ACC112 (cell line): ENCODE data around the gene USP31.
"Not testable (repeated sequence)": the region's sequence is repeated elsewhere in the genome, so short reads cannot be mapped to it uniquely, and the experiment has no call there.

Experiments used
- H2AFZ ChIP-seq: fragments of 200-600 bp; sonication (generic); one replicate; pipeline ENCODE4 v1.6.0; 2017; ENCODE audit warnings: antibody characterized with exemption, low read length; ENCODE audit not compliant: unreplicated experiment
- H3K27ac ChIP-seq: fragments of 200-600 bp; sonication (generic); 2 replicates; pipeline ENCODE4 v1.5.1; 2014; ENCODE audit warnings: low read depth, mild to moderate bottlenecking, antibody characterized with exemption, low read length, moderate library complexity
- H3K27me3 ChIP-seq: fragments of 200-600 bp; sonication (generic); 2 replicates; pipeline ENCODE4 v1.6.1; 2014; ENCODE audit warnings: mild to moderate bottlenecking, antibody characterized with exemption, low read length, moderate library complexity, mixed read lengths; ENCODE audit not compliant: insufficient read depth
- H3K36me3 ChIP-seq: fragments of 200-600 bp; sonication (generic); 2 replicates; pipeline ENCODE4 v1.6.1; 2016; ENCODE audit warnings: mild to moderate bottlenecking, antibody characterized with exemption, low read length, moderate library complexity, mixed read lengths; ENCODE audit not compliant: insufficient read depth
- H3K4me1 ChIP-seq: fragments of 200-600 bp; sonication (generic); one replicate; pipeline ENCODE4 v1.6.1; 2016; ENCODE audit warnings: low read length, mixed read lengths; ENCODE audit not compliant: insufficient read depth, unreplicated experiment, control insufficient read depth
- H3K4me3 ChIP-seq: fragments of 200-600 bp; sonication (generic); 2 replicates; pipeline ENCODE4 v1.5.1; 2014; ENCODE audit warnings: mild to moderate bottlenecking, low read depth, low read length
- H3K79me2 ChIP-seq: fragments of 200-600 bp; sonication (generic); one replicate; pipeline ENCODE4 v1.6.0; 2016; ENCODE audit warnings: low read length; ENCODE audit not compliant: control insufficient read depth, unreplicated experiment, insufficient read depth

USP31 gene

DNA sequence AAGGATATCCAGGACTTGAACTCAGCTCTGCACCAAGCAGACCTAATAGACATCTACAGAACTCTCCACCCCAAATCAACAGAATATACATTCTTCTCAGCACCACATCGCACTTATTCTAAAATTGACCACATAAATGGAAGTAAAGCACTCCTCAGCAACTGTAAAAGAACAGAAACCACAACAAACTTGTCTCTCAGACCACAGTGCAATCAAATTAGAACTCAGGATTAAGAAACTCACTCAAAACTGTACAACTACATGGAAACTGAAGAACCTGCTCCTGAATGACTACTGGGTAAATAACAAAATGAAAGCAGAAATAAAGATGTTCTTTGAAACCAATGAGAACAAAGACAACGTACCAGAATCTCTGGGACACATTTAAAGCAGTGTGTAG, 52.8 kb downstream of the USP31 start:
- H3K4me1 ChIP-seq, H3K27me3 ChIP-seq, H3K27ac ChIP-seq, H2AFZ ChIP-seq, H3K4me3 ChIP-seq: not testable (repeated sequence)
- Histone ChIP-seq H3K36me3 (peaks cover 13% of the 10 kb centered on the region; the same call in 1 of the 2 replicates), H3K79me2 (peaks cover 13% of the 10 kb centered on the region)

DNA sequence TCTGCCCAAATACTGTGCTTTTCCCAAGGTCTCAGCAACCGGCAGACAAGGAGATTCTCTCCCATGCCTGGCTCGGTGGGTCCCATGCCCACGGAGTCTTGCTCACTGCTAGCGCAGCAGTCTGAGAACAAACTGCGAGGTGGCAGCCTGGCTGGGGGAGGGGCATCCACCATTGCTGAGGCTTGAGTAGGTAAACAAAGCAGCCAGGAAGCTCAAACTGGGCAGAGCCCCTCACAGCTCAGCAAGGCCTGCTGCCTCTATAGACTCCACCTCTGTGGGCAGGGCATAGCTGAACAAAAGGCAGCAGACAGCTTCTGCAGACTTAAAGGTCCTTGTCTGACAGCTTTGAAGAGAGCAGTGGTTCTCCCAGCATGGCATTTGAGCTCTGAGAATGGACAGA, 55.1 kb downstream of the USP31 start:
- H3K36me3 ChIP-seq, H3K27ac ChIP-seq, H3K4me1 ChIP-seq, H3K27me3 ChIP-seq, H2AFZ ChIP-seq, H3K4me3 ChIP-seq: not testable (repeated sequence)
- H3K79me2 ChIP-seq: peaks cover 13% of the 10 kb centered on the region

DNA sequence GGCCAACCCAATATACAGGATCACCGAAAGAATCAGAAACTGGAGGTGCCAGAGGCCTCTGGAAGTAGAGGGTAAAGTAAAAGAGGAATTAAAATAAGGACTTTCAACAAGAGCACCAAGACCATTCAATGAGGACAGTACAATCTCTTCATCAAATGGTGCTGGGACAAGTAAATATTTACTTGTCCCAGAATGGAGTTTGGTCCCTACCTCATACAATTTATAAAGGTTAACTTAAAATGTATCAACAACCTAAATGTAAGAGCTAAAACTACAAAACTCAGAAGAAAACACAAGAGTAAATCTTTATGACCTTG, 56.5 kb downstream of the USP31 start:
- H3K4me1 ChIP-seq: no peaks in the 10 kb centered on the region
- no peaks in the 10 kb centered on the region for H3K27me3 ChIP-seq

DNA sequence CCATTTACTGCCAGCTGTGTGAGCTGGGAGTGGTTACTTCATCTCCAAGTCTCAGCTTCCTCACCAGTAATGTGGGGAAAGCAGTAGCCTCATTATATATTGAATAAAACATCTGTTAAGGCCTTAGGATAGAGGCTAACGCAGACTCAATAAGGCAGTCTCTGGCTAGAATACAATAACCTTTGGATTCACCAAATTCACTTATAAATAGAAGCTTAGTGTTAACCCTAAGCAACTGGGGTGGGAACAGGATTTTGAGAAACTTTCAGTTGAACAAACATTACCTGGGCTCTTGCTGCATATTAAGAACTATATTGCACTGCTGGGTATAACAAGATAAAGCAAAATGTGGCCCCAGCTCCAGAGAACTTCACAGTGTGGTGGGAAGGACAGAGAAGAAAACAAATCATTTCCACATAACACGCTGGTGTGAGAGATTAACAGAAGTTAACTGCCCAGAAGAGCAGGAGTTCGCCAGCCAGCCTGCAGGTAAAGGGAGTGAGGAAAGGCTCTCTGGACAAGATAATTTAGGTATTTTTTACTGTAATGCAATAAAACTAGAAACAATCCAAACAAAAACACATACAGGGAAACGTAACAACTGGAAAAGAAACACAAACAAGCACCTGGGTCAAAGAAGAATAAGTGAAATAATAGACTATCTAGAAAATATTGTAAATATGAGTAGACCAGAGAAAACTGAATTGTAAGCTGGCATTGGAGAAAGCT, 57.0 kb downstream of the USP31 start:
- no peak overlapping the region for H3K27ac ChIP-seq
- H3K79me2 ChIP-seq: peaks cover 13% of the 10 kb centered on the region
- H3K4me1 ChIP-seq: no peaks in the 10 kb centered on the region
- H3K27me3 ChIP-seq: no peaks in the 10 kb centered on the region
- no peak overlapping the region for H3K4me3 ChIP-seq
- no peaks in the 10 kb centered on the region; the same call in 1 of the 2 replicates for H3K36me3 ChIP-seq
- no peak overlapping the region for H2AFZ ChIP-seq

More for the DNA sequence above, 56.5 kb downstream of the USP31 start:
- H2AFZ ChIP-seq: no peak overlapping the region
- H3K79me2 ChIP-seq: peaks cover 13% of the 10 kb centered on the region
- H3K4me3 ChIP-seq: no peak overlapping the region
- H3K27ac ChIP-seq: no peak overlapping the region
- H3K36me3 ChIP-seq: no peaks in the 10 kb centered on the region; the same call in 1 of the 2 replicates

DNA sequence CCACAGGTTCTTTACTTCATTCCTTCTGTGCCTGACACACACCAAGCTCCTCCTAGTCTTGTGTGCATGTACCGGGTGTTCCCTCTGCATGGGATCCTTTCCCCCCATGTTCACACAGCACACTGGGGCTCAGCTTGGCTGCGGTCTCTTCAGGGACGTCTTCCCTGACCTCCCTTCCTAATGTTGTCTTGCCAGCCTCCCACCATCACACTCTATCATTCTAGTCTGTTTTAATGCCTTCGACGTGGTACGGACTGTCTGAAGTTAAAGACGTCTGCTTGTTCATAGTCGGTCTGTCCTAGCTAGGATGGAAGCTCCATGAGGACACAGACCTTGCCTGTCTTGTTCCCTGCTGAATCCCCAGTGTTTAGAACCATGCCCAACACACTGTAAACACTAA, 60.1 kb downstream of the USP31 start:
- Histone ChIP-seq H3K79me2 (peaks cover 11% of the 10 kb centered on the region), H3K4me3 (no peak overlapping the region), H3K27ac (no peak overlapping the region), H3K4me1 (no peaks in the 10 kb centered on the region), H3K27me3 (no peaks in the 10 kb centered on the region), H2AFZ (no peak overlapping the region), H3K36me3 (no peaks in the 10 kb centered on the region; the same call in 1 of the 2 replicates)

DNA sequence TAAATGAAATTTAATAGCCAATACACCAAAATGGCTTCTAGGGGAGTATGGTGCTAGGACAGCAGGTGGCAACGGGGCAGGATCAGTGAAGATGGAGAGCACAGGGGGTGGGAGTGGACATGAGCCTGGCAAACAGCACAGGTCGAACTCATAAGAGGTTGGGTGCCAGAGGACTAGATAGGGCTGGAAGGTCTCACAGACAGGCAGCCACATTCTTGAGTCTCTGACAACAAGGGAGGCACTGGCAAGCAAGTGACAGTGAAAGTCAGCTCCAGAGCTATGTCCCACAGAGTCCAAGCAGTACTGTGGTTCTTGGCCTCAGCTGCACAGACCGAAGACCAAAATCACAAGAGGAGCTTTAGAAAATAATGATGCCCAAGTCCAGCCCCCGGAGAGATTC, 61.2 kb downstream of the USP31 start:
- Histone ChIP-seq H3K4me3 (no peak overlapping the region), H2AFZ (no peak overlapping the region), H3K27me3 (no peaks in the 10 kb centered on the region), H3K79me2 (peaks cover 7% of the 10 kb centered on the region), H3K4me1 (no peaks in the 10 kb centered on the region), H3K27ac (no peak overlapping the region), H3K36me3 (peaks cover 3% of the 10 kb centered on the region; the same call in 1 of the 2 replicates)

DNA sequence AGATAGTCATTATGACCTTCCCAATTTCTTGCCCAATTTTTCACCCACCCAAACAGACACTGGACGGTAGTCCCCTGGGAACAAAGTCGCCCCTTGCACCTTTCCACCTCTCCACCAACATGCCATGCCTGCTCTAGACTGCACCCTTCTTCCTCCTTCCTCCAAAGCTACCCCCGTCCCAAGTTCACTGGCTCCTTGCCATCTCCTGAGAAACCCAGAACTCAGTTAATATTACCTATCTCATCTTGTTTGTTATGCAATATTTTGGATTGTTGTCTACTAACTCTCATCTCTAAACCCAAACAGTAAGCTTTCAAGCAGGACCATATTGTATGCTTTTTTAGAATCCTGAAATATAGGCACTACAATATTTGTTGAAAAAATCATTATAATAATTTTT, 63.3 kb downstream of the USP31 start:
- Histone ChIP-seq H3K79me2 (no peaks in the 10 kb centered on the region), H3K4me1 (peaks cover 11% of the 10 kb centered on the region), H3K4me3 (no peak overlapping the region), H3K36me3 (peaks cover 4% of the 10 kb centered on the region; the same call in 1 of the 2 replicates), H3K27me3 (no peaks in the 10 kb centered on the region), H2AFZ (no peak overlapping the region), H3K27ac (no peak overlapping the region)

DNA sequence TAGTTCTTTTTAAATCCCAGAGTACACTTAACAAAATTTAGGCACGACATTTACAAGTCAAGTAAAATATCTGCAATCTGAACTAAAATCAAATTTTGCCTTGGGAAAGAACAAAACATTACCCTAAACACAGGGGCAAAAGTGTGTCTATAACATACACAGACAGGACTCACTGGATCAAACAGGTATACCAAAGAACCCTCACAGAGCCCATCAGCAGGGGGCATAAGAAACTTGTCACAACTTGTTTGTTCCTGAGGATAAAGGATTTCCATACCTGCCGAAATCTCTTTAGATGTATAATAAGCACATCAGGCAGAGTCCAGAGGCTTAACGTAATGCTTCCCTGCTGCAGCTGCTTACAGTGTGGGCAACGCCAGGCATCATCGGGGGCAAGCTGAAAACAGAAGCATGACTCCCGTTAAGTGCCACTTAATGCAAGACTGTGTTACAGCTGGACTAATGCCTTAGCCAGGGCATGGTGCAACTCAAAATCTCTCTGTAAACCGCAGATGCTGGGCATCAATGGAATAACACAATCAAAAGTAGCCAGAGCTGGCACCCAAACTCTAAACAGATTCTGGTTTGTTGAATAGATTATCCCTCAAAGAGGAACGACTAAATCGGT, 67.0 kb downstream of the USP31 start:
- H3K4me1 ChIP-seq: peaks cover 11% of the 10 kb centered on the region

DNA sequence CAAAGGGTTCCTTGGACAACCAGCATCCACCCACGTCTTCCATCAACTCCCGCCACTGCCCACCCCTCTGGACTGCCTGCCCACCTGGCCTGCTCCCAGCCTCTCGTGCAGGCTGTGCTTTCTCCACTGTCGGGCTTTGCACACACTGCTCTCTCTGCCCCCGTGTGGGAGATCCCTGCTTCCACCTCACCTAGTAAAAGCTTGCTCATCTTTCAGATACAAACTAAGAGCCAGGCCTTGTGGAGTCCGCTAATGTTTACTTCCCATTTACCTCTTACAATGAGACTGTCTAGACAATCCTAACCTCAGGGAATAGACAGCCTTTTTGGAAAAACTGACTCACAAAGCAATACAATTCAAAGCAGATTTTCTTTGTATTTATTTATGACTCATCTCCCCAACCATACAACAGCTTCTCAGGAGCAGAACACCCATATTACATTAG, 67.6 kb downstream of the USP31 start:
- no peaks in the 10 kb centered on the region for H3K79me2 ChIP-seq
- no peak overlapping the region for H2AFZ ChIP-seq
- H3K36me3 ChIP-seq: peaks cover 9% of the 10 kb centered on the region
- no peak overlapping the region for H3K4me3 ChIP-seq
- peaks cover 11% of the 10 kb centered on the region for H3K4me1 ChIP-seq
- H3K27ac ChIP-seq: no peak overlapping the region
- no peaks in the 10 kb centered on the region for H3K27me3 ChIP-seq

More for the DNA sequence above, 67.0 kb downstream of the USP31 start:
- Histone ChIP-seq H3K4me3 (no peak overlapping the region), H3K27ac (peak overlapping the region; percentile 18; the same call in 1 of the 2 replicates), H3K79me2 (no peaks in the 10 kb centered on the region), H3K27me3 (no peaks in the 10 kb centered on the region), H2AFZ (no peak overlapping the region), H3K36me3 (peaks cover 9% of the 10 kb centered on the region)

DNA sequence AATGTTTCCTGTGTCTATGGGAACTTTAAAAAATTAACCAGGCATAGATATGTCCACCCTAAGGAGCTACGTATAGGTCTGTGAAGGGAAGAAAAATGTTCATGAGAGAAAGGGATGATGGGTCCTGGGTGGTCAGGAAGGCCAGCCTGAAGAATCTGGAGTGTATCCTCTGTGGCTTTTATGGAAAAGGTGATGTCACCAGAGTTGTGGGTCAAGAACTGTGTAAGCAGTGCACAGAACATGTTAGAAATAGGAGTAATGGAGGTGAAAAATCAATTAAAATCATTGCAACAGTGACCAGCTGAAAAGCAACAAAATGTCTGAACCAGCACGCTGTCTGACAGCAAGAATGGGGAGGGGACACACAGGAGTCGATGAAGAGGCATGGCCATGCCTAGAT, 68.5 kb downstream of the USP31 start:
- Histone ChIP-seq H3K27ac (no peak overlapping the region), H3K27me3 (no peaks in the 10 kb centered on the region), H3K4me1 (peaks cover 11% of the 10 kb centered on the region), H3K79me2 (no peaks in the 10 kb centered on the region), H3K36me3 (peaks cover 9% of the 10 kb centered on the region), H2AFZ (no peak overlapping the region), H3K4me3 (no peak overlapping the region)

DNA sequence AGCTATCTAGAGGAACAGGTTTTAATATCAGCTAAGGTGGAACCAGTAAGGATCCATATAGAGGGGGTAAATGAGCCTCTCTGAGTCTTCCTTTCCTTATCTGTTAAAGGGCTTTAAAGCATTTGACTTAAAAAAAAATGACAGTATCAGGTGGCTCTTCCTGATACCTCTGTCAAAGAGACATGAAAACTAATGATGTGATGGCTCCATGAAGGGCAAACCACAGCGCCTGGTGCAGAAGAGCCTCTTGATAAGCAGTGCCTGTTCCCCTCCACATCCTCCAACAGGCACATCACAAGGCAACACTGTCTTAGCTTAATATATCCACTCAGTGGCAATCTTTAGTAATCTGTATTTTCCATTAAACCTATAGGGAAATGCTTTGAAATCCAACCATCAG, 68.9 kb downstream of the USP31 start:
- peaks cover 11% of the 10 kb centered on the region for H3K36me3 ChIP-seq
- no peaks in the 10 kb centered on the region for H3K79me2 ChIP-seq
- H2AFZ ChIP-seq: no peak overlapping the region
- H3K4me3 ChIP-seq: no peak overlapping the region
- H3K4me1 ChIP-seq: peaks cover 11% of the 10 kb centered on the region
- H3K27ac ChIP-seq: no peak overlapping the region
- H3K27me3 ChIP-seq: no peaks in the 10 kb centered on the region
